ENCODE measurements around the gene ZMYND11. TPM values are rescaled to one million over a fixed set of nuclear protein-coding genes. Genes with fewer than 3 reads are reported as not detected.

The ZMYND11 gene
- polyA plus RNA-seq, 3 donors, result 7.0 to 11.8 (median 8.8) TPM

DNA sequence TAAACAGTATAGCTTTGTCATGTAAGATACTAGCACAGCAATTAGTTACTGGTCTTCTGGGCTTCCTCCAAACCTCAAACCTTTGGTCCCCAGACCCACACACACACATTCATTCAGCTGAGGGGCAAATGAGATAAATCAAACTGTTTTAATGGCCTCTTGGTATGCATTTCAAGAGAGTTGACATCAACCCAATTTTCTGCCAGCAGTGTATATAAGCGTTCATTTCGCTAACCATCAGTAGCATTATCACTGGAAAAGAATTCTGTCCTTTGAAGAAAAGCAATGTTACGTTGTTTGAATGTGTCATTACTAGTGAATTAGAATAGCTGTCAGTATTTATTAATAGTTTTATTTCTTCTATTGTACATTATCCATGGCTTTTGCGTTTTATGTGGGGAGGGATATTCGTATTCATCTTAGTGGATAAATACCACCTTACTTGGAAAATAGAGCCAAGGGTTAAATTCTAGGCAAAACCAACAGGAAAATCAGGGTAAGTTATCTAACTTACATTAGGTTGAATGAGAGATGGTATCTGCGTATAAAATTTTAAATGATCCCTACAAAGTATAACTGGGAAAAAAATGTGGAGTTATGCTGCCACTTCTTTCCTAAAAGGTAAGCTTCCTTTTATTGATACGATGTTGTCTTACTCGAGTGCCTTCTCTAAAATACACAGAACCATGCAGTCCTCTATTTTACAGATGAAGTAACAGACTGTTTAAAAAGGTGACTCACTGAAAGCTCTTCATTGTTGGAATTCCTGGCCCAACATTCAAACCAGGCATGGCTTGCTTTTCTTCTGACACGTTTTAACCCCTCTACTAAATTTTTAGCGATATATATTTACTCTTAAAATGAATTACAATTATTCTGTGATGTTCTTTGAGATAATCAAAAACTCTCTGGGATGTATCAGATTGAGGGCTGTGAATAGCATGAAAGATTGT, 2.0 kb upstream of the ZMYND11 start:
- TF ChIP-seq, protein P1, sequence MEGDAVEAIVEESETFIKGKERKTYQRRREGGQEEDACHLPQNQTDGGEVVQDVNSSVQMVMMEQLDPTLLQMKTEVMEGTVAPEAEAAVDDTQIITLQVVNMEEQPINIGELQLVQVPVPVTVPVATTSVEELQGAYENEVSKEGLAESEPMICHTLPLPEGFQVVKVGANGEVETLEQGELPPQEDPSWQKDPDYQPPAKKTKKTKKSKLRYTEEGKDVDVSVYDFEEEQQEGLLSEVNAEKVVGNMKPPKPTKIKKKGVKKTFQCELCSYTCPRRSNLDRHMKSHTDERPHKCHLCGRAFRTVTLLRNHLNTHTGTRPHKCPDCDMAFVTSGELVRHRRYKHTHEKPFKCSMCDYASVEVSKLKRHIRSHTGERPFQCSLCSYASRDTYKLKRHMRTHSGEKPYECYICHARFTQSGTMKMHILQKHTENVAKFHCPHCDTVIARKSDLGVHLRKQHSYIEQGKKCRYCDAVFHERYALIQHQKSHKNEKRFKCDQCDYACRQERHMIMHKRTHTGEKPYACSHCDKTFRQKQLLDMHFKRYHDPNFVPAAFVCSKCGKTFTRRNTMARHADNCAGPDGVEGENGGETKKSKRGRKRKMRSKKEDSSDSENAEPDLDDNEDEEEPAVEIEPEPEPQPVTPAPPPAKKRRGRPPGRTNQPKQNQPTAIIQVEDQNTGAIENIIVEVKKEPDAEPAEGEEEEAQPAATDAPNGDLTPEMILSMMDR (IDR thresholded peaks at IDR 0.05), result no peak
- DNase-seq, result no peak
- Histone ChIP-seq H3K4me1 (ENCODE audit: control insufficient read depth in 1 of 2, insufficient read depth in 2 of 2, low read length in 2 of 2) (peaks cover 30 to 42% of the 10 kb centered on the region in 2 donors), H3K27me3 (ENCODE audit: control insufficient read depth in 2 of 2, insufficient read depth in 2 of 2, low read length in 2 of 2) (peaks cover 32 to 34% of the 10 kb centered on the region in 2 donors), H3K9me3 (replicated peaks in 1 of 2; ENCODE audit: control insufficient read depth in 1 of 2, insufficient read depth in 1 of 2, low read length in 2 of 2) (peaks cover 0 to 6% of the 10 kb centered on the region in 2 donors), H3K4me3 (replicated peaks in 1 of 3; ENCODE audit: low read depth in 2 of 3, low read length in 3 of 3) (no peak overlapping the region), H3K4me2 (replicated peaks; ENCODE audit: extremely low read depth, low read length, poor library complexity, severe bottlenecking) (no peak overlapping the region), H3K27ac (ENCODE audit: low read depth in 1 of 2, low read length in 2 of 2) (no peak overlapping the region), H3K9ac (ENCODE audit: insufficient read depth, low read length, poor library complexity, severe bottlenecking) (no peak overlapping the region), H4K20me1 (ENCODE audit: insufficient read depth, low read length) (peaks cover 14% of the 10 kb centered on the region), H2AFZ (ENCODE audit: insufficient read depth, low read depth, low read length, poor library complexity, severe bottlenecking) (no peak overlapping the region), H3K79me2 (ENCODE audit: insufficient read depth, low read length) (peaks cover 23% of the 10 kb centered on the region), H3K36me3 (replicated peaks in 1 of 2; ENCODE audit: control insufficient read depth in 1 of 2, insufficient read depth in 2 of 2, low read length in 2 of 2) (no peaks in the 10 kb centered on the region)
- peaks cover 0 to 4% of the 10 kb centered on the region in 2 donors for H3K36me3 Mint-ChIP-seq
- WGBS (ENCODE audit: insufficient coverage), result 100% methylated on average over 2 of the region's 10 CpGs
- intact Hi-C loops (cut with micrococcal nuclease), result no loop called here
- peaks cover 31 to 43% (median 43%) of the 10 kb centered on the region in 3 donors for H3K27me3 Mint-ChIP-seq (ENCODE audit: low read depth in 3 of 3)
- peaks cover 37% of the 10 kb centered on the region for H3K4me1 Mint-ChIP-seq
- H3K4me3 Mint-ChIP-seq, result peak overlapping the region in 1 of 2 donors; percentile 88
- H3K9me3 Mint-ChIP-seq, result peaks cover 0 to 3% (median 0%) of the 10 kb centered on the region in 7 donors
- H3K27ac Mint-ChIP-seq, result no peak overlapping the region

DNA sequence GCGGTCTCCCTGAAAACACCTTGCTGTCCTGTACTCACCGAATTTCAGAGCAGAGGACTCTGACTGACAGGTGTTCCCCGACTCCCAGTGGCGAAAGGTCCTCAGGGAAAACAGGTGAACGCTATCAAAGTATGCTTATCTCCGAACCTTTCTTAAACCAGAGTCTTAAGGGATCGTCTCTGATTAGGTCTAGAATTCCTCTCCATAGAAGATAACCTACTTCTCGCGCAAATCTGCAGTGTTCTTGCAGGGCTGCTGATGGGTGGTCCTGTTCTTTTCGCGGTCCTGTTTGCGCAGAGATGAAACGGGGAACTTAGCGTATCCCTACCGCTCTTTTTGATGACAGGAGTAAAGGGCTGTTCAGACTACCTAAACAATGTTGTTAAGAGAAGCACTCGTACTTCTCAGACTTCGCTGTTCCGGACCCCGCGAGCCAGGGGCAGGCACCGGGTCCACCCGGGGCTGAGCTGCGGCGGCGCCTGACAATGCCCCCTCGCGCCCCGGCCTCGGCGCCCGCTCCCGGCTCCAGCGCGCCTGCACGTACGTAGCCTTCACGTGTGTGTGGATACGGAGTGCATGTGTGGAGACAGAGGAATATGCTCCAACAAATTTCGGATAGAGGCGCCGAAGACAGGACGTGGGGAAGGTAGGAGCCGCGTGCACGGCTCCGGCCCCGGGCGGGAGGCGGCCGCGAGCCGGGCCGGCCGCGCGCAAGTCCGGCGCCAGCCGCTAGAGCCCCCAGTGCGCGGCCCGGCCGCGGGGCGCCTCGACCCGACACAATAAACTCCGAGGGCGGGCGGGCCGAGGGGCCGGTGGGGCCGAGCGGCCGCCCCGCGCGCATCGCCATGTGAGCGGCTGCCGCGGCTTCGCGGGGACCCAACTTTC, 766 bp upstream of the ZMYND11 start:
- WGBS (ENCODE audit: insufficient coverage), result 1% methylated on average over 78 of the region's 84 CpGs
- H3K36me3 Mint-ChIP-seq, result peaks cover 0 to 4% of the 10 kb centered on the region in 2 donors
- H3K27ac Mint-ChIP-seq, result peak overlapping the region in 1 of 7 donors; percentile 9
- Histone ChIP-seq H3K9me3 (replicated peaks in 1 of 2; ENCODE audit: control insufficient read depth in 1 of 2, insufficient read depth in 1 of 2, low read length in 2 of 2) (peaks cover 0 to 6% of the 10 kb centered on the region in 2 donors), H2AFZ (ENCODE audit: insufficient read depth, low read depth, low read length, poor library complexity, severe bottlenecking) (peak overlapping the region; percentile 85), H3K36me3 (replicated peaks in 1 of 2; ENCODE audit: control insufficient read depth in 1 of 2, insufficient read depth in 2 of 2, low read length in 2 of 2) (no peaks in the 10 kb centered on the region), H3K4me2 (replicated peaks; ENCODE audit: extremely low read depth, low read length, poor library complexity, severe bottlenecking) (peak overlapping the region; percentile 84), H3K4me3 (replicated peaks in 1 of 3; ENCODE audit: low read depth in 2 of 3, low read length in 3 of 3) (peak overlapping the region; percentile 26 to 88 (median 76)), H3K9ac (ENCODE audit: insufficient read depth, low read length, poor library complexity, severe bottlenecking) (peak overlapping the region; percentile 79), H3K4me1 (ENCODE audit: control insufficient read depth in 1 of 2, insufficient read depth in 2 of 2, low read length in 2 of 2) (peaks cover 24 to 29% of the 10 kb centered on the region in 2 donors), H3K79me2 (ENCODE audit: insufficient read depth, low read length) (peaks cover 36% of the 10 kb centered on the region), H4K20me1 (ENCODE audit: insufficient read depth, low read length) (peaks cover 12% of the 10 kb centered on the region), H3K27me3 (ENCODE audit: control insufficient read depth in 2 of 2, insufficient read depth in 2 of 2, low read length in 2 of 2) (peaks cover 31 to 32% of the 10 kb centered on the region in 2 donors), H3K27ac (ENCODE audit: low read depth in 1 of 2, low read length in 2 of 2) (no peak overlapping the region)
- peaks cover 32% of the 10 kb centered on the region for H3K4me1 Mint-ChIP-seq
- TF ChIP-seq, protein P1 (IDR thresholded peaks at IDR 0.05), result no peak
- peak overlapping the region; percentile 78 to 88 for H3K4me3 Mint-ChIP-seq
- peaks cover 0 to 3% (median 0%) of the 10 kb centered on the region in 7 donors for H3K9me3 Mint-ChIP-seq
- H3K27me3 Mint-ChIP-seq (ENCODE audit: low read depth in 3 of 3), result peaks cover 32 to 42% (median 38%) of the 10 kb centered on the region in 3 donors
- peak in 1 of 3 donors; percentile 6 for DNase-seq
- intact Hi-C loops (cut with micrococcal nuclease), result no loop called here
